GM21786 (cell line): Measurements from ENCODE around the gene TCP11L2.

Experiments
- ATAC-seq: cut with Tn5 transposase; IDR thresholded peaks from one replicate; pipeline ENCODE4 v1.9.1; 2021; ENCODE audit not compliant: unreplicated experiment

TCP11L2 gene

DNA sequence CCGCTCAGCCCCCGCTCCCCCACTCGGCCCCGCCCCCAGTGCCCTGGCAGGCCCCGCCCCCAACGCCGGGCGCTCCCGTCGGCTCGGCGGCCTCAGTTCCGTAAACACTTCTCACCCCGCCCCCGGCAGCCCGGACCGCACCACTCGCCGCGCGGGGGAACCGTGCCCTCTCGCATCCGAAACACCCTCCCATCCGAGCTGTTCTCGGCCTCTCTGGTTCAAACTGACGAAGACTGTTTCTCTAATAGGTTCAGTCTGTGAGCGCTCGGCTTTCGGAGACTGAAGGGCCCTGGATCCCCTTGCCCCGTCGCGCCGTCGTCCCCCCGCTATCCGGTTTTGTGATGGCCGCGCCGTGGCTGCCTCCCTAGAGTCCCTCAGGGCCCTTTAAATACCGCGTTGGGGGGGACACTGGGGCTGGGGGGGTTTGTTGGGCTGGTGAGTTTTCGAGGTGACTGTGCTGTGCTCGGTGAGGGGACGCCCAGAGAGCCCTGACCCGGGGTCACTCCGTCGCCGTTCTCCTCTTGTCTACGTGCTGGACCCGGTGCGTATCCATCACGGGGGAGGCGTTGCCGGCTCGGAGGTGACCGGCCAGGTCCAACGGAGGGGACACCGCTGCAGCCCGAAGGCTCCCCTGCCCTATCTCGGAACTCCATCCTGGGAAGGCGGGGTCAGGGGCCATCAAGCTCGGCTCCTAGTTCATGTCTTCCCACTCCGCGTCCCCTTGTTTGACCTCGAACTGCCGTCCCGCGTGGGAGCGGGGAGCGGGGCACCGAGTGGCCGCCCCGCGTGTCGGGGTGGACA is at the start of gene TCP11L2:
TCP11L2 (plus strand) TSS at position 333 of the 801 bp plus-strand sequence. CDS start 8,343 bp downstream, outside the sequence.
- peak; percentile 56 for ATAC-seq

DNA sequence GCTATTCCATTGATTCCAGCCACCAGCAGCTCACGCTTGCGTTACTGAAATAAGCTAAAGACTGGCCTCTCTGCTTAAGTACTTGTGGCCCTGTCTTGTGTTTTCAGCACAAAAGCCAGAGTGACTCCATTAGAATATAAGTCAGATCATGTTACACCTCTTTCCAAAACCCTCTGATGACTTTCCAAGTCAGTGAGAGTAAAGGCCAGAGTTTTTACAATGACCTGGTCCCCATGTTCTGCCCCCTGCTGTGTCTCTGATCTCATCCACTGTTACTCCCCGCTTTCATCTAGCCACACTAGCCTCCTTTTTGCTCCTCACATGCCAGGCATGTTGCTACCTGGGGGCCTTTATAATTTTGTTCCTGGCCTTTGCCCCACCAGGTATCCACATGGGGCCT is 47.8 kb upstream of the TCP11L2 start:
- ATAC-seq: no peak

DNA sequence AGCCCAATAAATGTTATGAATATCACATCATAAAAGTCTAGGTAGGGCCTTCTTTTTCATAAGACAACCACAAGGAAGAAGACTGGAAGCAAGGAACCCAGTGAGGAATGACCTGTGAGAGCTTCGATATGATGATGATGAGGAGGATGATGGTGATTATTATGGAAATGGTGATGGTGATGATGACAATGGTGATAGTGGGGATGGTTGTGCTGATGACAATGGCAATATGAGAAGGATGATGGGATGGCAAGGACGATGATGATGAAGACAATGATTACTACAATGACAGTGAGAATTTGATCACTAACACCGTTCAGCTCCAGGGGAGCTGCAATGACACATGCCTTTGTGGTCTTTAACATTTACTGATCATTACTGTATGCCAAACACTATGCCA is 47.0 kb upstream of the TCP11L2 start:
- ATAC-seq: no peak

DNA sequence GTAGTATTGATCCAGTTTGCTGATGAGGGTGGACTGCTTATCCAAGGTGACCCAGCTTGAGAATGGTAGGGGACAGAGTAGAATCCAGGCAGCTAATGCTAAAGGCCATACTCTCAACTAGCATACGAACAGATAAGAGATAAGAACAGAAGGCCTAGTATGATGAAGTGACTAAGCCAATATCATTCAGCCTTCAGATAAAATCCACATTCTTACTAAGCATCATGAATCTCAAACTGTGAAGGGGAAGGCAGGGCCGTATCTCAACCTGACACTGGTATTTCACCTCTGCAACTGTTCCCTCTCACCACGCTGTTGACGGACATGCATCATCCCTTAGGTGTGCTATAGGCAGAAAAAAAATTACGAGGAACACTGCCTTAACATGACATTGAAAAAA is 46.6 kb upstream of the TCP11L2 start:
- no peak for ATAC-seq

DNA sequence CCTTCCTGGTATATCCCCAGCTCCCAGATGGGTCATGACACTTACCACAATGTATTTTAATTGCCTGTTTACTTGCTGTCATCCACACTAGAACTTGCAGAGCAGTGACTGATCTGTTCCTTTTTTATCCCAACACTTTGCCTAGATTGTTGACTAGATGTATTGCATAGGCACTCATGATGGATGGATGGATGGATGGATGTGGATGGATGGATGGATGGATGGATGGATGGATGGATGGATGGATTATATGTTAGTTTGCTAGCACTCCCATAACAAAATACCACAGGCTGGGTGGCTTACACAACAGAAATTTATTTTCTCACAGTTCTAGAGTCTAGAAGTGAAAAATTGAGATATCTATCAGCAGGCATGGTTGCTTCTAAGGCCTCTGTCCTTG is 46.0 kb upstream of the TCP11L2 start:
- no peak for ATAC-seq

DNA sequence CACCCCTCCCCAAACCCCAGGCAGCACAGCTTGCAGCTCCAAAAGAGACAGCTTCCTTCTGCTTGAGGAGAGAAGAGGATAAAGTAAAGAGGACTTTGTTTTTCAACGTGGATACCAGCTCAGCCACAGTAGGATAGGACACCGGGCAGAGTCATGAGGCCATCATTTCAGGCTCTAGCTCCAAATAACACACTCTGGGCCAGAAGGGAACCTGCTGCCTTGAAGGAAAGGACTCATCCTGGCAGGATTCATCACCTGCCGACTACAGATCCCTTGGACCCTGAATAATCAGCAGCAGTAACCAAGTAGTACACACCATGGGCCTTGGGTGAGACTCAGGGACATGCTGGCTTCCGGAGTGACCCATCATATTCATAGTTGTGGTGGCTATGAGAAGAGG is 44.3 kb upstream of the TCP11L2 start:
- no peak for ATAC-seq

DNA sequence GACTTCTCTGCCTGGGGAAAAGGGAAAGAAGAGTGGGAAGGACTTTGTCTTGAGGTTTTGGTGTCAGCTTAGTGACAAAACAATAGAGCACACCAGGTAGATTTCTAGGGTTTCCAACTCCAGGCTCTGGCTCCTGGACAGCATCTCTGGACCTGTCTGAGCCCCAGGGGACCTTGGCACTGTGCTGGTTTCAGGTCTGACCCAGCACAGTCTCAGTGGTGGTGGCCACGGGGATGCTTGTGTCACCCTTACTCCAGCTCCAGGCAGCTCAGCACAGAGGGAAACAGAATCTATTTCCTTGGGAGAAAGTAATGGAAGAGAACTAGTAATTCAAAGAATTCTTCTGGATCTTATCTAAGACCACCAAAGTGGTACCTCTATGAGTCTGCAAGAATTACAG is 43.6 kb upstream of the TCP11L2 start:
- ATAC-seq: no peak

DNA sequence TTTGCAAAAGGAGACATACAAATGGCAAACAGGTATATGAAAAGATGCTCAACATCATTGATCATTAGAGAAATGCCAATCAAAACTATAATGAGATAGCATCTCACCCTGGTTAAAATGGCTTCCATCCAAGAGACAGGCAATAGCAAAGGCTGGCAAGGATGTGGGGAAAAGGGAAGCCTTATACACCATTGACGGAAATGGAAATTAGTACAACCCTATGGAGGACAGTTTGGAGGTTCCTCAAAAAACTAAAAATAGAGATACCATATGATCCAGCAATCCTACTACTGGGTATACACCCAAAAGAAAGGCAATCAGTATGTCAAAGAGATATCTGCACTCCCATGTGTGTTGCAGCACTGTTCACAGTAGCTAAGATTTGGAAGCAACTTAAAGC is 37.4 kb upstream of the TCP11L2 start:
- ATAC-seq: no peak

DNA sequence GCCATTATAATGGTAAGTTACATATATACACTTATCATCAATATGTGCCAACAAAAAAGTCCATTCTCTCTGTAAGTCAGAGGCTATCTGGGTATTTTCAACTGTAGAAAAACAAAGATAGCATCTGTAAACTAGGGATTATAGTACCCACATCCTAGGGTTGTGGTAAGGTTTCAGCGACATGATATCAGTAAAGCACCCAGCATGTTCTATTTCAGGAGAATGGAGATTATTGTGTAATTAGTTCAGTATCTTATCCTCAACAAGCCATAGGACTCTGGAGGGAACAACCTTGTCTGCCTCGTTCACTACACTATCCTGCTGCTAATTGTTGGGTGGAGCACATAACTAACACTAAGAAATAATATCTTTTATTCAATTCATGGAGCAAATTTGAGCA is 35.0 kb upstream of the TCP11L2 start:
- ATAC-seq: no peak

DNA sequence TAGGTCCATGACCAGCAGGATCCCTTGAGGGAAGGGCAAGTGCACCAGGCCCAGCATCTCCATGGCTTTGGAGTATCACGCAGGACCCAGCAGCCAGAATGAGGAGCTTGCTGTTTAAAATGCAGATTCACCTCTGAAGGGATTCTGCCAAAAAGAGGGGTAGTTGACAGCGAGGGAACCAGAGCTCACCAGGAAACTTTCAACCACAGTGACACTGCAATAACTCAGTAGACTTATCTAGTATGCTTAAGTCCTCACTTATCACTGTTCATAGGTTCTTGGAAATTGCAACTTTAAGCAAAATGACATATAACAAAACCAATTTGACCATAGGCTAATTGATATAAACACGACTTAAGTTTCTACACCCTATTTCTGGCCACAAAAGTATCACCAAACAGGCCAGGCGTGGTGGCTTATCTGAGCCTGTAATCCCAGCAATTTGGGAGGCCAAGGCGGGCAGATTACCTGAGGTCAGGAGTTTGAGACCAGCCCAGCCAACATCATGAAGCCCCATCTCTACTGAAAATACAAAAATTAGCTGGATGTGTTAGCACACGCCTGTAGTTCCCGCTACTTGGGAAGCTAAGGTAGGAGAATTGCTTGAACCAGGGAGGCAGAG is 33.3 kb upstream of the TCP11L2 start:
- no peak for ATAC-seq

DNA sequence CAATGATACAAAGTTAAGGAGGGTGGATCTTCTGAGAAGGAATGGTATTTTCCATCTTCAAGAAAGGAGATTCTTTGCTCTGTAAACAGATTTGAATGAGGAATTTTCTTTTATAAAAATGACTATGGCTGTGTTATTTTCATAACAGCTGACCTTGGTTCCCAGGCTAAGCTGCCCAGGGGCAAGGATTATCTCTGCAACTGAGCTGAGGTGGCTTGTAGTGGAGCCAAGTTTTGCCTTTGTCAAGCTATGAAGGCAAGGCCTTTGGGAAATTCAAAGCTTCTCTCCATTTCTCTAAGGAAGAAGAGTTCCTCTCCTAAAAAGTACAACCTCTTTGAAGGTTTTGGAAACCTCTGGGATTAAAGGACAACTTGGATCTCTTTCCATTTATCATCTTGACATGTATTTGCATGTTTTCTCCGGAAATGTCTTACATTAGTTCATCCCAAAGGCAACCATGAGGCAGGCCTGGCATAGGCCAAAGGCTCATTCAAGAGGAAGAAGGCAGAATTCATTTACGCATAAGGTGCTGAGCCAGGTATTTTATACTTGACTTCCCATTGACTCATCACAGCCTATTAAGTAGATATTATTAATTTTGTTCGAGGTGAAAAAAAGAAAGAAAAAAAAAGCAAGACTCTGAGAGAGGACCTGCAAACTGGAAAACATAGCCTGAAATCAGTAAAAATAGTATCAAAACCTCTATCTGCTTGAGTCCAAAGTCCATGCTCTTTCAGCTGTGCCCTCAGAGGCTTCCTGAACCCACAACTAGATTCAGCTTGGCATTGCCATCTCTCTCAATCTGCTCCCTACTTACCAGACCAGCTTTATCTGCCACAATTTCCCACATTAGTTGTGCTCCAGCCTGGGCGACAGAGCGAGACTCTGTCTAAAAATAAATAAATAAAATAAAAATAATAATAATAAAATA is 30.7 kb upstream of the TCP11L2 start:
- no peak for ATAC-seq

DNA sequence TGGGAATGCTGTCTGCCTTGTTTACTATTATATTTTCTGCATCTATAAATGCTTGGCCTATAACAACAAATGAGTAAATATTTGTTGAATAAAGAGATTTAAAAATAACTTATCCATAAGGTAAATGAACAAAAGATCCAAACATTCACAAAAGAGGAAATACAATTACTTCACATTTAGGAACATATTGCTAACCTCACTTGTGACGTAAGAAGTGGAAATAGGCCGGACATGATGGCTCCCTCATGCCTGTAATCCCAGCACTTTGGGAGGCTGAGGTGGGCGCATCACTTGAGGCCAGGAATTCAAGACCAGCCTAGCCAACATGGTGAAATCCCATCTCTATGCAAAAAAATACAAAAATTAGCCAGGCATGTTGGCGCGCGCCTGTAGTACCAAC is 29.0 kb upstream of the TCP11L2 start:
- no peak for ATAC-seq

DNA sequence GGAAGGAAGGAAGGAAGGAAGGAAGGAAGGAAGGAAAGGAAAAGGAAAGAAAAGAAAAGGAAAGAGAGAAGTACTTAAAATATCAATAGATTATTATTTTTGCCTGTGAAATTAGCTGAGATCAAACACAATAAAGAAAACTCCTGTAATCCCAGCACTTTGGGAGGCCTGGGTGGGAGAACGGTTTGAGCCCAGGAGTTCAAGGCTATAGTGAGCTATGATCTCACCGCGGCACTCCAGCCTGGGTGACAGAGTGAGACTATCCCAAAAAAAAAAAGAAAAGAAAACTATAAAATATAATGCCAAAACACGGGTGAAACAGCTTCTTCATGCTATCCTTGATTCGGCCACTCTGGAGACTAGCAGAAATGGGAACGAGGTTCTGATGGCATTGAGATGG is 28.5 kb upstream of the TCP11L2 start:
- ATAC-seq: no peak

DNA sequence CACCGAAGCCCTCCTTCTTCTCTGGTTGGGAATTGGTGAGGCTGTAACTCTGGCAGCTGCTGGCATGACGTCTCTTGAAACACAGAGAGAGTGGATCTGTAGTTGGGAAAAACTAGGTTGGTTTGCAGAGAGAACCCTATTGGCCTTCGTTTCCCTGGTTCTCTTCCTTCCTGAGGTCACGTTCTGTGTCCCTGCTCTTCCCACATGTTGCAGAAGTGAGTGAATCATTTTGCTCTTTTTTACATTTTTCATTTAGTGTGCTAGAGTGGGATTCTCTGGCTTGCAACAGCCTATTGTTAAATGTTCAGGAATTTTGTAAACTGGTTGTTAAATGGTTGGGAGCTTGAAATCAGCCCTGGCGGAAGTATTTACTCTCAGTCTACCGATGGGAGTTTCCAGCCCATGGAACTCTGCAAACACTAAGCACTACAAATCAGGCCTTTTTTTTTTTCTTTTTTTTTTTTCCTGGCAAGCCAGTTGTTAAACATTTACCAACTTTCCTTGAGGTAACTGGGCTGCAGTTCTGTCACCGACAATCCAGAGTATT is 27.9 kb upstream of the TCP11L2 start:
- ATAC-seq: no peak

DNA sequence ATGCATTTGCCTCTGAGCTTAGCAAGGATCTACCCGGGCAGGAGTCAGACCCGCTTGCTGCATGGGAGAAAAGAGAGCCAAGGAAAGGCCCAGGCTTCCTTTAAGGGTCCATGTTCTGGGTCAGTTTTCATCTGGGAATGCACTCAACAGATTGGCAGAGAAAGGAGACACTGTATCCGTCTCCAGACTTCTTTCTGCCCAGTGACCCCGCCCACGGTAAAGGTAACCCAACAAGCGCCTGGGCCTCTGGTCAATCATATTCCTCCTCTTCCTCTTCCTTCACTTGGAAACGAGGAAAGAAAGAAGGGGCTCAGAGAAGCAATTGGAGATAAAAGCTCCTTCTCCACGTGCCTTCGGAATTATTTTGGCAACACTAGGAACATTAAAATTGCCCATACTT is 27.1 kb upstream of the TCP11L2 start:
- ATAC-seq: no peak

DNA sequence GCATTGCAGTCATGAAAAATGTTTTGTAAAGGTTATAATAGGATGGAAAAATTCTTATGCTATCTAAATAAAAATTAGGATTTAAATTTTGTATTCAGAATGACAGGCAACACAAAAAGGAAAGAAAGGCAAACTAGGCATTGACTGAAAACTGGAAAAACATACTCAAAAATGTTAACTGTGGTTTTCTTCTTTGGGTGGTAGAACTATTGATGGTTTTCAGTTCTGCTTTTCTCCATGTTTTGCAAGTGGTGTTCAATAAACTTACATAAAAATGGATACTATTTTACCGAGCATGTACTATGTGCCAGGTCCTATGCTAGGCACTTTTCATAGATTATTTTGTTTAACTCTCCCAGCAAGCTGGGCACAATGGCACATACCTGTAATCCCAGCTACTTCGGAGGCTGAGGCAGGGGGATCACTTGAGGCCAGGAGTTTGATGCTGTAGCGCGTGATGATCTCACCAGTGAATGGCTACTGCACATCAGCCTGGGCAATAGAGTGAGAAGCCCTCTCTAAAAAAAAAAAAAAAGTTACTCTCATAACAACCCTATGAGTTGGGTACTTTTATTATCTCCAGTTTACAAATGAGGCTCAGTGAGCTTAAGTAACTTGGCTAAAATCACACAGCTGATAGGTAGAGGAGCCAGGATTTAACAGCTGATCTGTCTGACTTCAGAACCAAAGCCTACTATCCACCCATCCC is 26.3 kb upstream of the TCP11L2 start:
- ATAC-seq: peak; percentile 87

DNA sequence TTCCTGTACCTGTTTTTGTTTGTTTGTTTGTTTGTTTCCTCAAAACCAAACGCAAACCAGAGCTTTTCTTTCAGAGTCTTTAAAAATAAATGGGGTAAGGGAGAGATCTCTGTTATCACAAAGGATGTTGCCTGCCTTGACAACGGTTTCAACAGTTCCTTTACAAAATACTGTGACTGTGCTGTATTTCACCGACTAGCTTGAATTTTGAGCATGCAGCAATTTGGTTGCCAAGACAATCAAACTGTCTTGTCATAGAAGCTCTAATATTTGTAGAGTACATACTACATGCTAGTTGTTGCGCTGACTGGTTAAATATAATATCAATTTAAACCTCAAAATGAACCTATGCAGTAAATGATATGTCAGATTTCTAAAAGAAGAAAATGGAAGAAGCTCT is 22.4 kb upstream of the TCP11L2 start:
- no peak for ATAC-seq

DNA sequence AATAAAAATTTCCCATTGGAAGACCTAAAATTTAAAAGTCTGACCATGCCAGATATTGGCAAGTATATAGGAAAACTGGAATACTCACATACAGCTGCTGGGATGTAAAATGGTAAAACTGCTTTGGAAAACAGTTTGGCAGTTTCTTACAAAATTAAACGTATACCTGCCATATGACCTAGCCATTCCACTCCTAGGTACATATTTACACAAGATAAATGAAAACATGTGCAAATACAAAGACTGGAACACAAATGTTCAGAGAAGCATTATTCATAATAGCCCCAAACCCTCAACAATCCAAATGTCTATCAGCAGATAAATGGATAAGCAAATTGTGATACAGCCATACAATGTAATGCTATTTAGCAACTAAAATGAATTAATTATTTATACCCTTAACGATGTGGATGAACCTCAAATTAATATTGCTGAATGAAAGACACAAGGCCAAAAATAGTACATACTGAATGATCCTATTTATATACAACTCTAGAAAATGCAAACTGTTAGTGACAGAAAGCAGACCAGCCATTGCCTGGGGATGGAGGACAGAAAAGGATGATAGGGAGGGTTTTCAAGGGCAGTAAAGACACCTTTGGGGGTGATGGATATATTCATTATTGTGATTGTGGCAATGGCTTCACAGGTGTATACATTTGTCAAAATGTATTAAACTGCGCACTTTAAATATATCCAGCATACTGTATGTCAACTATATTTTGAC is 21.3 kb upstream of the TCP11L2 start:
- ATAC-seq: no peak

DNA sequence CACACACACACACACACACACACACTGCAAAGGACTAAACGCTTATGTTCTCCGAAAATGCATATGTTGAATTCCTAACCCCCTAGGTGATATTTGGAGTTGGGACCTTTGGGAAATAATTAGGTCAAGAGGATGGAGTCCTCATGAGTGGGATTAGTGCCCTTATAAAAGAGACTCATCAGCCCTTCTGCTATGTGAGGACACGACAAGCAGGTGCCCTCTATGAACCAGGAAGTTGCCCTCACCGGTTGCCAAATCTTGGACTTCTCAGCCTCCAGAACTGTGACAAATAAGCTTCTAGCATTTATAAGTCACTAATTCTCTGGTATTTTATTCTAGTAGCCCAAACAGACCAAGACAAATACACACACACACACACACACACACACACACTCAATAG is 20.7 kb upstream of the TCP11L2 start:
- no peak for ATAC-seq

DNA sequence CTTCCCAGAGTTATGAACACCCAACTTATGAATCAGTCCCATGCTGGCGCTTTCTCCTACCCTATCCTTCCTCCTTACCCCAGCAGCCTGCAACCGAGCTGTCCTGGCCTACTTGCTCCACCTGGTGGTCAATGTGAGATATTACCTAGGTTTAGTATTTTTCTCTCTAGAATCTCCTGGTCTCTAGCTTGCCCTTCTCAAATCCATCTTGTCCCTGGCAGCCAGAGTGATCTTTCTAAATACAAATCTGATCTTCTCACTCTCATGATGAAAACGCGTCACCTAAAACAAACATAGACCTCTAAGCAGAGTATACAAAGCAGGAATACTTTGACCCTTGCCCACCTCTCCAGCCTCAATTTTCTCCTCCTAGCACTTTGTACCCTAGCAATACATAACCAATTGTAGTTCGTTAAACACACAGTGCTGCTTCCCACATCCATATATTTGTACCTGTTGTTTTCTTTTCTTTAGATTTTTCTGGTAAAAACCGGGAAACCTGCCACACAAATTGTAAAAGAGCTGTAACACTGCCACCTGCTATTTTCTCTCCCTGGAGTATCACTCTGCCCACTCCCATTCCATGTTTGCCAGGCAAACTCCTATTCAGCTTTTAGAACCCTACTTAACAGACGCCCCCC is 20.0 kb upstream of the TCP11L2 start:
- peak; percentile 61 for ATAC-seq
